ENCODE results near the gene ODAD4.
A peak's percentile ranks its signal among the peaks of the same experiment; 100 is the strongest.

ODAD4 gene

GRCh38 chr17:41930009-41930832 is at the start of gene ODAD4:
TSS of gene ODAD4 (plus strand) at chr17:41930617. CDS start at chr17:41930724, 107 bp downstream.
- Histone ChIP-seq H3K27me3 (ENCODE audit: low read depth) (no peaks in the 10 kb centered on the region), H3K9me3 (no peaks in the 10 kb centered on the region)

GRCh38 chr17:41882756-41883155 is 47.7 kb upstream of the ODAD4 start:
- H3K36me3 ChIP-seq (replicated peaks) = peaks cover 78% of the 10 kb centered on the region
- no peak for DNase-seq (ENCODE audit: low spot score in 2 of 2)
- peaks cover 2% of the 10 kb centered on the region; the same call in 1 of the 2 replicates for H3K9me3 ChIP-seq
- no peaks in the 10 kb centered on the region for H3K4me1 ChIP-seq
- no peak overlapping the region for H3K4me3 ChIP-seq
- no peaks in the 10 kb centered on the region for H3K27me3 ChIP-seq (ENCODE audit: low read depth)
- in situ Hi-C loops (cut with MboI; ENCODE audit: low sequenced_read_pairs) = loop anchor here (25.0 kb wide), 1 partner anchor 1495 kb away; no protein-coding TSS in a partner anchor

More at GRCh38 chr17:41930009-41930832, at the start of gene ODAD4:
- peaks cover 5% of the 10 kb centered on the region; the same call in 1 of the 2 replicates for H3K4me1 ChIP-seq
- H3K36me3 ChIP-seq (replicated peaks) = no peaks in the 10 kb centered on the region
- in situ Hi-C loops (cut with MboI; ENCODE audit: low sequenced_read_pairs) = no loop called here
- peak within 1 kb of the TSS; percentile 44 for H3K4me3 ChIP-seq
- DNase-seq (ENCODE audit: low spot score in 2 of 2) = peak; percentile 92 to 97

- Histone ChIP-seq H3K36me3 (replicated peaks) (peaks cover 83% of the 10 kb centered on the region), H3K4me1 (no peaks in the 10 kb centered on the region), H3K4me3 (no peak overlapping the region), H3K27me3 (ENCODE audit: low read depth) (no peaks in the 10 kb centered on the region), H3K9me3 (no peaks in the 10 kb centered on the region)
- in situ Hi-C loops (cut with MboI; ENCODE audit: low sequenced_read_pairs) = loop anchor here (25.0 kb wide), 1 partner anchor 1498 kb away; no protein-coding TSS in a partner anchor
- DNase-seq (ENCODE audit: low spot score in 2 of 2) = peak in 1 of 2 experiments; percentile 22
These were observed 44.7 kb upstream of the ODAD4 start for GRCh38 chr17:41885733-41886132.

- no peaks in the 10 kb centered on the region for H3K27me3 ChIP-seq (ENCODE audit: low read depth)
- no peak for DNase-seq (ENCODE audit: low spot score in 2 of 2)
- no peaks in the 10 kb centered on the region for H3K4me1 ChIP-seq
- in situ Hi-C loops (cut with MboI; ENCODE audit: low sequenced_read_pairs) = loop anchor here (25.0 kb wide), 1 partner anchor 1501 kb away; no protein-coding TSS in a partner anchor
- H3K36me3 ChIP-seq (replicated peaks) = peaks cover 93% of the 10 kb centered on the region
- H3K4me3 ChIP-seq = no peak overlapping the region
- no peaks in the 10 kb centered on the region for H3K9me3 ChIP-seq
These were observed 42.0 kb upstream of the ODAD4 start for GRCh38 chr17:41888332-41888965.

- Histone ChIP-seq H3K4me1 (no peaks in the 10 kb centered on the region), H3K9me3 (no peaks in the 10 kb centered on the region), H3K4me3 (no peak overlapping the region), H3K36me3 (replicated peaks) (peaks cover 85% of the 10 kb centered on the region), H3K27me3 (ENCODE audit: low read depth) (no peaks in the 10 kb centered on the region)
- no peak for DNase-seq (ENCODE audit: low spot score in 2 of 2)
- in situ Hi-C loops (cut with MboI; ENCODE audit: low sequenced_read_pairs) = loop anchor here (25.0 kb wide), 1 partner anchor 1504 kb away; no protein-coding TSS in a partner anchor
These were observed 39.0 kb upstream of the ODAD4 start for GRCh38 chr17:41891135-41892020.

- H3K27me3 ChIP-seq (ENCODE audit: low read depth) = no peaks in the 10 kb centered on the region
- H3K9me3 ChIP-seq = no peaks in the 10 kb centered on the region
- in situ Hi-C loops (cut with MboI; ENCODE audit: low sequenced_read_pairs) = loop anchor here (25.0 kb wide), 1 partner anchor 1505 kb away; no protein-coding TSS in a partner anchor
- no peak for DNase-seq (ENCODE audit: low spot score in 2 of 2)
- peaks cover 87% of the 10 kb centered on the region for H3K36me3 ChIP-seq (replicated peaks)
- no peak overlapping the region for H3K4me3 ChIP-seq
- no peaks in the 10 kb centered on the region for H3K4me1 ChIP-seq
These were observed 38.4 kb upstream of the ODAD4 start for GRCh38 chr17:41892021-41892376.

- no peaks in the 10 kb centered on the region for H3K9me3 ChIP-seq
- no peaks in the 10 kb centered on the region for H3K27me3 ChIP-seq (ENCODE audit: low read depth)
- DNase-seq (ENCODE audit: low spot score in 2 of 2) = no peak
- H3K36me3 ChIP-seq (replicated peaks) = peaks cover 88% of the 10 kb centered on the region
- in situ Hi-C loops (cut with MboI; ENCODE audit: low sequenced_read_pairs) = loop anchor here (25.0 kb wide), 1 partner anchor 1506 kb away; no protein-coding TSS in a partner anchor
- H3K4me1 ChIP-seq = no peaks in the 10 kb centered on the region
- no peak overlapping the region for H3K4me3 ChIP-seq
These were observed 37.0 kb upstream of the ODAD4 start for GRCh38 chr17:41893384-41893783.

GRCh38 chr17:41894791-41895331 is 35.6 kb upstream of the ODAD4 start:
- no peaks in the 10 kb centered on the region for H3K4me1 ChIP-seq
- peaks cover 87% of the 10 kb centered on the region for H3K36me3 ChIP-seq (replicated peaks)
- no peaks in the 10 kb centered on the region for H3K27me3 ChIP-seq (ENCODE audit: low read depth)
- H3K9me3 ChIP-seq = no peaks in the 10 kb centered on the region
- no peak overlapping the region for H3K4me3 ChIP-seq
- no peak for DNase-seq (ENCODE audit: low spot score in 2 of 2)
- in situ Hi-C loops (cut with MboI; ENCODE audit: low sequenced_read_pairs) = loop anchor here (25.0 kb wide), 1 partner anchor 1508 kb away; no protein-coding TSS in a partner anchor

- Histone ChIP-seq H3K4me3 (no peak overlapping the region), H3K36me3 (replicated peaks) (peaks cover 87% of the 10 kb centered on the region), H3K27me3 (ENCODE audit: low read depth) (no peaks in the 10 kb centered on the region), H3K9me3 (no peaks in the 10 kb centered on the region), H3K4me1 (no peaks in the 10 kb centered on the region)
- in situ Hi-C loops (cut with MboI; ENCODE audit: low sequenced_read_pairs) = loop anchor here (25.0 kb wide), 1 partner anchor 1508 kb away; no protein-coding TSS in a partner anchor
- DNase-seq (ENCODE audit: low spot score in 2 of 2) = no peak
These were observed 34.8 kb upstream of the ODAD4 start for GRCh38 chr17:41895617-41896016.

GRCh38 chr17:41896726-41897125 is 33.7 kb upstream of the ODAD4 start:
- Histone ChIP-seq H3K4me3 (no peak overlapping the region), H3K27me3 (ENCODE audit: low read depth) (no peaks in the 10 kb centered on the region), H3K4me1 (no peaks in the 10 kb centered on the region), H3K36me3 (replicated peaks) (peaks cover 87% of the 10 kb centered on the region), H3K9me3 (no peaks in the 10 kb centered on the region)
- in situ Hi-C loops (cut with MboI; ENCODE audit: low sequenced_read_pairs) = loop anchor here (25.0 kb wide), 1 partner anchor 1509 kb away; no protein-coding TSS in a partner anchor
- DNase-seq (ENCODE audit: low spot score in 2 of 2) = no peak

- Histone ChIP-seq H3K27me3 (ENCODE audit: low read depth) (no peaks in the 10 kb centered on the region), H3K4me3 (no peak overlapping the region), H3K36me3 (replicated peaks) (peaks cover 88% of the 10 kb centered on the region)
These were observed 28.8 kb upstream of the ODAD4 start for GRCh38 chr17:41901646-41902045.

GRCh38 chr17:41904242-41904841 is 26.1 kb upstream of the ODAD4 start:
- H3K27me3 ChIP-seq (ENCODE audit: low read depth) = no peaks in the 10 kb centered on the region
- in situ Hi-C loops (cut with MboI; ENCODE audit: low sequenced_read_pairs) = no loop called here
- H3K36me3 ChIP-seq (replicated peaks) = peaks cover 90% of the 10 kb centered on the region
- DNase-seq (ENCODE audit: low spot score in 2 of 2) = no peak
- H3K9me3 ChIP-seq = no peaks in the 10 kb centered on the region
- no peaks in the 10 kb centered on the region for H3K4me1 ChIP-seq
- H3K4me3 ChIP-seq = no peak overlapping the region

More at GRCh38 chr17:41901646-41902045, 28.8 kb upstream of the ODAD4 start:
- Histone ChIP-seq H3K4me1 (no peaks in the 10 kb centered on the region), H3K9me3 (no peaks in the 10 kb centered on the region)
- no peak for DNase-seq (ENCODE audit: low spot score in 2 of 2)
- in situ Hi-C loops (cut with MboI; ENCODE audit: low sequenced_read_pairs) = no loop called here

All from HAP-1 (cell line).